Measurements from ENCODE around the gene RIOK2.

The RIOK2 gene

DNA sequence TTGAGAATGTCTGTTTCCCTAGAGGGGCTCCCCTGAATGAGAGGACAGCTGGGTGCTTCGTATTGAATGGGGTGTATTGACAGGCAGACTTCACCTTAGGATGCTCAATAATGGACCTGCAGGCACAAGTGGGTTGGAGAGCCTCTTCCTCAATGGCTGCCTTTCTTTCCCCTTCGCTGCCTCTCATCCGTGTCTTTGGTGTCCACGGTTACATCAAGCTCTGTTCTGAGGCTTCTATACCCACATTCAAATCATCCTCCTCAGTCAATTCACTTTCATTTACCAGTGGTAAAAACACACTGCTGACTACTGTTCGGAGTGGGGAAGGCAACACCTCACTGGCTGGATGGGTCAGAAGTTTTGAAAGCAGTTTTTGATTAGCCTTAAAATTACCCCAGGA, 61.2 kb downstream of the RIOK2 start:
- no peak for DNase-seq

DNA sequence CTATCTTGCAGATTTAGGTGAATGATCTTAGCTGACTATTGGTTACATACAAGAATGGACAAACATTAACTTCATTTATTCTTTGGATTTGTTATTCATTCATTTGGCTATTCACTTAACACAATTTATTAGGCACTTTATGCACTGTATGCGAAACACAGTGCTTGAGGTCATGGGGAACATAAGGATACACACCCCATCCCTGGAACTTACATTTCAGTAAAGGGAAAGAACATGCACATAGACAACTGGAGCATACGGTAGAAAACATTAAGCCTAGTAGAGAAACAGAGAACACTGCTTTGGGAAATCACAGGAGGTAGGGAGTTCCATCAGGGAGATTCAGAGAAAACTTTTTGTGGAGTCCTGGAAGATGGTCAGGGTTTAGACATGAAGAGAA, 62.9 kb downstream of the RIOK2 start:
- no peak for DNase-seq

- no peak for DNase-seq
Observed at GRCh38 chr5:97119007-97119390, 64.0 kb downstream of the RIOK2 start.

- DNase-seq = no peak
Observed at GRCh38 chr5:97118261-97119006, 64.6 kb downstream of the RIOK2 start.

DNA sequence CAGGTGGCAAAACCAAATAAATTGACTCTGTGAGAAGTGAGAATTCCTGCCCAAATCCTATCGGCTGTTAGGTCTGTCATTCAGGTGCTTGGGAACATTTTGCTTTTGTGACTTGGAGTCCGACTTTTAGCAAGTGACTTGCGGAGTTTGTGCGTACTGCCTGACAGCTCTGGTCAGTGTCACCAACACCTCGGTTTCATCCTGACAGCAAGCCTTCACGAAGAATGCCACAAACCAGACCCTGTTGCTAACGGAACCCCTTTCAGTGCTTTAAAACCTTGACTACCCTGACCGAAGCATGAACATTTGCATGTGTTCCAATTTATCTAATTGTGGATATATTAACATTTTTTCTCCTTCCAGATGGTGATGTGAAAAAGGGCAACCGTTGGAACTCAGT, 67.1 kb downstream of the RIOK2 start:
- no peak for DNase-seq

DNA sequence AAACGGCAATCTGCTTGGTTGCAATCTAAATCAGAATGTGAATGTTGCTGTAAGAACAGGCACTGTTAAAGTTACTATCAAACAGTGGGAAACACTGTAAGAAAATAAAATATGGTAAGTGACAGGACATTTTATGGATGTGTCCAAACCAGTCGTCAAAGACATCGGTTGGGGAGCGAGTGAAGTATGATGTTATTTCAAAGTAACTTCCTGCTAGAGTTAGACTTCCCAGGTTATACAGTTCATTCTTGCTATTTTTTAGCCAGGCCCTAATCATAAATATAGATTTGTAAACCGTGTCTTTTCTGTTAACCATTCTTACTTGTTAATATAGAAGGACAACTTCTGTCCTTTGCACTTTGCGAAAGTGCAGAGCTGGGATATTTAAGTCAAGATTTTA, 70.8 kb downstream of the RIOK2 start:
- DNase-seq = no peak

DNA sequence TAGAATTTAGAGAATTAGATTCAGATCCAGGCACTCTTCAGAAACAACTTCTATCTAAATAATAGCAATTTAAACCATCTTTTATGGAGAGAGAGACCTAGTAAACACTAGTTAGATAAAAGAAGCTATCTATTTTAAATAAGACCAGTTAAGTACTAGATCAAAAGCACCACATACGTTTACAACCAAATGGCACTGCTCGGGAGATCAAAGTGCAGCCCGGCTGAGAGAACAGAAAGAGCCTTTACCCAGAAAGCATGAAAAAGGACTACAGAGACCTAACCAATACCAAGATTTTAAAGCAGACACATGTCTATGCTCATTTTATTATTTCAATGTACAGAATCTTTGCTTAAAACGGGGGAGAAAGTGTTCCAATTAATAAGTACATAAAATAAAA, 71.4 kb downstream of the RIOK2 start:
- no peak for DNase-seq

- DNase-seq = no peak
Observed at GRCh38 chr5:97111004-97111403, 72.0 kb downstream of the RIOK2 start.

Measured in CD4-positive, alpha-beta T cell treated with Interleukin-4 for 1 hour (primary cell).